ENCODE data around the gene GCNT2. TPM values are rescaled to one million over a fixed set of nuclear protein-coding genes. Genes with fewer than 3 reads are reported as not detected.

GCNT2 gene
- total and polyA plus RNA-seq, 2 of the 8 experiments (the other 6 are each of a cell fraction or from before 2014, with no cell fraction given), result 19.3 to 52.5 TPM

DNA sequence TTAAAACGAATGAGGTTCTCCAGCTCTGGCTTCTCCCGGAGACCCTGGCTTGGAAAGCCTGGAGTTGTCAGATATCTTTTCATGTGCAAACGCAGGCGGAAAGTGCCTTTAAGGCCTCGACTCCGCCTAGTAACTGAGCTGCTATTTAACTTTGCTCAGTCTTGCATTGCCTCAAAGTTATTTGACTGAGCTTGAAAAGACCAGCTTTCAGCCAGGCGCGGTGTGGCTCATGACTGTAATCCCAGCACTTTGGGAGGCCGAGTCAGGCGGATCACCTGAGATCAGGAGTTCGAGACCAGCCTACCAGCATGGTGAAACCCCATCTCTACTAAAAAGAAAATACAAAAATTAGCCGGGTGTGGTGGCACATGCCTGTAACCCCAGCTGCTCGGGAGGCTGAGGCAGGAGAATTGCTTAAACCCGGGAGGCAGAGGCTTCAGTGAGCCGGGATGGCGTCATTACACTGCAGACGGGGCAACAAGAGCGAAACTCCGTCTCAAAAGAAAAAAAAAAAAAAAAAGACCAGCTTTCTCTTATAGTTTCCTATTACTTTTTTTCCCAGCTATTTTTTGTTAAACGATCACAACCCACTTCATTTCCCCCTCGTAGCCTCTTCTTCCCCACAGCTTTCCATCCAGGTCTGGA lies 1.9 kb downstream of the GCNT2 start:
- Histone ChIP-seq H3K79me2 (ENCODE audit: control insufficient read depth in 1 of 2, insufficient read depth in 2 of 2, low read length in 2 of 2) (no peaks in the 10 kb centered on the region), H4K8ac (ENCODE audit: extremely low read depth, insufficient read depth, low read length) (no peak overlapping the region), H2BK20ac (ENCODE audit: low read length) (peak overlapping the region; percentile 40; the same call in 1 of the 2 replicates), H3K23ac (ENCODE audit: insufficient read length) (no peak overlapping the region), H3K9ac (replicated peaks in 1 of 4; ENCODE audit: extremely low read depth in 1 of 4, low read depth in 3 of 4, low read length in 3 of 4) (no peak overlapping the region; a peak in 1 of 7 replicates), H3K36me3 (ENCODE audit: control insufficient read depth in 2 of 4, insufficient read depth in 4 of 4, low read length in 3 of 4) (no peaks in the 10 kb centered on the region), H3K56ac (replicated peaks; ENCODE audit: insufficient read length, low read depth, low read length) (no peak overlapping the region), H3K4me1 (replicated peaks in 1 of 4; ENCODE audit: control insufficient read depth in 3 of 4, insufficient read depth in 4 of 4, low read length in 3 of 4) (peaks cover 10 to 28% (median 21%) of the 10 kb centered on the region in 4 experiments), H4K20me1 (replicated peaks in 1 of 2; ENCODE audit: control insufficient read depth in 1 of 2, insufficient read depth in 2 of 2, low read length in 2 of 2) (no peaks in the 10 kb centered on the region), H3K23me2 (ENCODE audit: low read depth, low read length) (peaks cover 4% of the 10 kb centered on the region; the same call in 1 of the 2 replicates), H3K4me3 (ENCODE audit: extremely low read depth in 1 of 4, insufficient read depth in 2 of 4, low read depth in 3 of 4, low read length in 4 of 4) (peak overlapping the region in 1 of 4 experiments; percentile 41; a peak in 2 of 8 replicates), H2BK15ac (ENCODE audit: low read length) (no peak overlapping the region), H3K4me2 (ENCODE audit: insufficient read depth in 1 of 2, low read depth in 2 of 2, low read length in 2 of 2) (peak overlapping the region; percentile 23 to 61; a peak in 3 of 4 replicates), H3K9me3 (ENCODE audit: insufficient read depth in 2 of 2, low read depth in 1 of 2, low read length in 1 of 2) (no peaks in the 10 kb centered on the region), H4K91ac (replicated peaks; ENCODE audit: insufficient read length, low read length) (no peak overlapping the region), H2AK5ac (ENCODE audit: low read depth, low read length) (no peak overlapping the region), H3K18ac (ENCODE audit: extremely low read depth, low read length) (peak overlapping the region; percentile 85), H3K4ac (replicated peaks; ENCODE audit: insufficient read length, low read depth, low read length) (no peak overlapping the region), H4K5ac (ENCODE audit: insufficient read length, low read depth, low read length) (no peak overlapping the region), H2AFZ (ENCODE audit: low read length) (0 out of 2 replicates have a peak overlapping the region, but pooled peaks have one; percentile 19), H3K14ac (ENCODE audit: insufficient read length) (no peak overlapping the region), H3K27me3 (replicated peaks in 1 of 4; ENCODE audit: control insufficient read depth in 3 of 4, extremely low read depth in 1 of 4, insufficient read depth in 3 of 4, low read length in 3 of 4) (no peaks in the 10 kb centered on the region), H2BK5ac (ENCODE audit: low read depth, low read length) (no peak overlapping the region; the same call in 1 of the 2 replicates), H2BK12ac (ENCODE audit: low read depth, low read length) (peak overlapping the region; percentile 70; the same call in 1 of the 2 replicates), H2BK120ac (replicated peaks; ENCODE audit: low read depth, low read length) (no peak overlapping the region), H3K27ac (ENCODE audit: low read depth, low read length) (peak overlapping the region; percentile 26; the same call in 1 of the 2 replicates), H3K79me1 (ENCODE audit: low read depth, low read length) (no peaks in the 10 kb centered on the region)
- 52 to 100% methylated on average over 2 to 21 of the region's 21 CpGs for WGBS, 2 experiments (ENCODE audit: extremely low coverage in 1 of 2, insufficient coverage in 1 of 2, insufficient read length in 1 of 2, insufficient replicate concordance in 2 of 2, low coverage in 1 of 2, low lambda C conversion rate in 2 of 2, missing lambda C conversion rate in 1 of 2)
- ChIA-PET POLR2A (ENCODE audit: partially characterized antibody) (interaction anchor here (0.8 to 4.5 kb wide), 12 partner anchors 9 to 74 kb away, joined by 3 to 51 read pairs (median 4); no protein-coding TSS in a partner anchor), CTCF (ENCODE audit: partially characterized antibody) (interaction anchor here (0.8 to 3.5 kb wide), 9 partner anchors 12 to 70 kb away, joined by 3 to 13 read pairs (median 3); no protein-coding TSS in a partner anchor)
- FAIRE-seq, result peak; percentile 88
- peak; percentile 58 to 66 for DNase-seq (ENCODE audit: low read depth in 1 of 2, low spot score in 2 of 2)
- TF ChIP-seq CBX5 (IDR thresholded peaks at IDR 0.05; ENCODE audit: low read depth, low read length) (no peak), RAD21 (IDR thresholded peaks at IDR 0.05 in 1 of 2, conservative IDR thresholded peaks at IDR 0.05 in 1 of 2; ENCODE audit: low read depth in 2 of 2, low read length in 2 of 2) (0 out of 4 replicates have a peak, but pooled peaks of 1 of the 2 experiments have one; percentile 5), FOSL1 (IDR thresholded peaks at IDR 0.05; ENCODE audit: insufficient read depth, low read depth, low read length) (no peak), CREB1 (IDR thresholded peaks at IDR 0.05) (no peak)
- TF ChIP-seq, protein P1, sequence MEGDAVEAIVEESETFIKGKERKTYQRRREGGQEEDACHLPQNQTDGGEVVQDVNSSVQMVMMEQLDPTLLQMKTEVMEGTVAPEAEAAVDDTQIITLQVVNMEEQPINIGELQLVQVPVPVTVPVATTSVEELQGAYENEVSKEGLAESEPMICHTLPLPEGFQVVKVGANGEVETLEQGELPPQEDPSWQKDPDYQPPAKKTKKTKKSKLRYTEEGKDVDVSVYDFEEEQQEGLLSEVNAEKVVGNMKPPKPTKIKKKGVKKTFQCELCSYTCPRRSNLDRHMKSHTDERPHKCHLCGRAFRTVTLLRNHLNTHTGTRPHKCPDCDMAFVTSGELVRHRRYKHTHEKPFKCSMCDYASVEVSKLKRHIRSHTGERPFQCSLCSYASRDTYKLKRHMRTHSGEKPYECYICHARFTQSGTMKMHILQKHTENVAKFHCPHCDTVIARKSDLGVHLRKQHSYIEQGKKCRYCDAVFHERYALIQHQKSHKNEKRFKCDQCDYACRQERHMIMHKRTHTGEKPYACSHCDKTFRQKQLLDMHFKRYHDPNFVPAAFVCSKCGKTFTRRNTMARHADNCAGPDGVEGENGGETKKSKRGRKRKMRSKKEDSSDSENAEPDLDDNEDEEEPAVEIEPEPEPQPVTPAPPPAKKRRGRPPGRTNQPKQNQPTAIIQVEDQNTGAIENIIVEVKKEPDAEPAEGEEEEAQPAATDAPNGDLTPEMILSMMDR (IDR thresholded peaks at IDR 0.05; ENCODE audit: control extremely low read depth in 1 of 3, insufficient read depth in 1 of 3, low read depth in 1 of 3, low read length in 3 of 3), result no peak
